ENCODE measurements around the gene GSG1L2. TPM values are rescaled to one million over a fixed set of nuclear protein-coding genes. Genes with fewer than 3 reads are reported as not detected.

Gene GSG1L2
- total and polyA plus RNA-seq, 2 of the 13 experiments (the other 11 are each of a cell fraction or from before 2014, with no cell fraction given): not detected

- Histone ChIP-seq H3K36me3 (replicated peaks in 1 of 2; ENCODE audit: control insufficient read depth in 1 of 2, insufficient read depth in 2 of 2, low read length in 2 of 2) (no peaks in the 10 kb centered on the region), H3K4me3 (replicated peaks in 1 of 3; ENCODE audit: insufficient read depth in 1 of 3, low read depth in 2 of 3, low read length in 3 of 3) (no peak overlapping the region), H3K27ac (ENCODE audit: extremely low read length, insufficient read depth, low read length) (no peak overlapping the region), H3K4me1 (ENCODE audit: insufficient read depth, low read length) (no peaks in the 10 kb centered on the region), H2AFZ (ENCODE audit: low read length) (no peak overlapping the region), H3K4me2 (ENCODE audit: low read depth, low read length) (no peak overlapping the region), H4K20me1 (ENCODE audit: insufficient read depth, low read length) (no peaks in the 10 kb centered on the region), H3K9ac (ENCODE audit: insufficient read depth, low read depth, low read length) (no peak overlapping the region), H3K27me3 (ENCODE audit: control insufficient read depth in 1 of 2, insufficient read depth in 2 of 2, low read length in 2 of 2) (peaks cover 0 to 53% of the 10 kb centered on the region in 2 experiments; a peak in 4 of 5 replicates), H3K79me2 (ENCODE audit: insufficient read depth, low read length) (no peaks in the 10 kb centered on the region), H3K9me3 (ENCODE audit: low read length) (no peaks in the 10 kb centered on the region)
- CTCF ChIA-PET (ENCODE audit: low intra/inter-chr PET ratio, low total read pairs): no interaction called here
- BruUV-seq (replicated peaks): no TSS peak
- POLR2A ChIA-PET: no interaction called here
- no peak for FAIRE-seq
- intact Hi-C loops (cut with micrococcal nuclease; ENCODE audit: unreplicated experiment) (no loop called here), in situ Hi-C loops (cut with HindIII; ENCODE audit: extremely low pct_ligation_motif_present, low pct_unique_long_range_greater_than_20kb) (no loop called here)
- TF ChIP-seq ZNF619 (CRISPR knock-in tag; IDR thresholded peaks at IDR 0.05): no peak
- TF ChIP-seq LRRFIP1 (CRISPR knock-in tag; conservative IDR thresholded peaks at IDR 0.05): no peak
- TF ChIP-seq CREBL2 (CRISPR knock-in tag; IDR thresholded peaks at IDR 0.05; ENCODE audit: borderline replicate concordance): no peak
- no peak for TF ChIP-seq HES4 (CRISPR knock-in tag; IDR thresholded peaks at IDR 0.05; ENCODE audit: borderline replicate concordance)
- no peak for TF ChIP-seq FOXP4 (CRISPR knock-in tag; IDR thresholded peaks at IDR 0.05)
- TF ChIP-seq TCF12 (IDR thresholded peaks at IDR 0.05): no peak
- no peak for TF ChIP-seq TCF12 (CRISPR knock-in tag; IDR thresholded peaks at IDR 0.05)
- no peak for TF ChIP-seq MIER3 (CRISPR knock-in tag; IDR thresholded peaks at IDR 0.05; ENCODE audit: borderline replicate concordance)
- no peak for TF ChIP-seq ZSCAN30 (CRISPR knock-in tag; IDR thresholded peaks at IDR 0.05)
- TF ChIP-seq ZNF547 (CRISPR knock-in tag; IDR thresholded peaks at IDR 0.05): no peak
- TF ChIP-seq ZNF44 (CRISPR knock-in tag; IDR thresholded peaks at IDR 0.05): no peak
- no peak for TF ChIP-seq ZNF605 (CRISPR knock-in tag; IDR thresholded peaks at IDR 0.05)
- TF ChIP-seq NFYC (CRISPR knock-in tag; IDR thresholded peaks at IDR 0.05): no peak
- 22% methylated on average over 3 of the region's 3 CpGs for WGBS (ENCODE audit: low lambda C conversion rate)
- DNase-seq (ENCODE audit: low spot score): no peak
- no peak for ATAC-seq
These were observed 41.3 kb downstream of the GSG1L2 start for GRCh38 chr17:9780552-9780951.
